ENCODE results near the gene JUNB.

GRCh38 chr19:12794196-12794941 lies 3.1 kb downstream of the JUNB start:
- peak; percentile 9 for TF ChIP-seq POLR2AphosphoS5 (IDR thresholded peaks at IDR 0.05)
- TF ChIP-seq CTCF (IDR thresholded peaks at IDR 0.05), result peak in 1 of 4 experiments; percentile 1

All from gastroesophageal sphincter (tissue), 3 donors.